H54 (cell line): ENCODE results near the gene SWT1.
"Not testable (repeated sequence)": the region's sequence is repeated elsewhere in the genome, so short reads cannot be mapped to it uniquely, and the experiment has no call there.

ENCODE experiments used
- DNase-seq: peaks from one replicate; pipeline ENCODE4 v3.0.0; 2011; ENCODE audit warnings: low spot score, mixed read lengths; ENCODE audit not compliant: insufficient read length
- FAIRE-seq: peaks from 3 replicates; lab custom pipeline; 2011; peaks lifted over from hg19 to GRCh38; lab: Jason Lieb, UNC
- POLR2A ChIP-seq: IDR thresholded peaks from 2 replicates; pipeline ENCODE4 v1.6.1; 2011; ENCODE audit warnings: low read depth, mild to moderate bottlenecking, low read length

The SWT1 gene

DNA sequence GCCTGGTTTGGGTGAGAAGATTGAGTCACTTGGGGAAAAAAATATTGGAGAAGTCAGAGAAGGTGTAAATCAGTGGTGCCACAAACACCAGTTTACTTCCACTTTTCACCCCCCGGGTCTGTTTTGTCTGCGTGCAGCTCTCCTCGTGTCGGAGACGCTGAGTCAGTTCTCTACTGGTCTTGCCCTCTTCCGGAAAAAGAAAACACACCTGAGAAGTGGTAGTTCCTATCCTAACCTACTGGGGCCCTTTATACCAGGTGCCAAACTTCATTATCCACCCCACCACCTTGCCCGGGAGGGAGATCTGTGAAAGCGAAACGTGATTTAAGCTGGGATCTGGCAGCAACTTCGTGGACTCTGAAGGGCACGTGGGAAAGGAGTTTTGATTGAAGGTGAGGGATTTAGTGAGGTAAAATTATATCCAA, 160.9 kb downstream of the SWT1 start:
- FAIRE-seq (no peak), DNase-seq (peak; percentile 17)
- no peak for TF ChIP-seq POLR2A

DNA sequence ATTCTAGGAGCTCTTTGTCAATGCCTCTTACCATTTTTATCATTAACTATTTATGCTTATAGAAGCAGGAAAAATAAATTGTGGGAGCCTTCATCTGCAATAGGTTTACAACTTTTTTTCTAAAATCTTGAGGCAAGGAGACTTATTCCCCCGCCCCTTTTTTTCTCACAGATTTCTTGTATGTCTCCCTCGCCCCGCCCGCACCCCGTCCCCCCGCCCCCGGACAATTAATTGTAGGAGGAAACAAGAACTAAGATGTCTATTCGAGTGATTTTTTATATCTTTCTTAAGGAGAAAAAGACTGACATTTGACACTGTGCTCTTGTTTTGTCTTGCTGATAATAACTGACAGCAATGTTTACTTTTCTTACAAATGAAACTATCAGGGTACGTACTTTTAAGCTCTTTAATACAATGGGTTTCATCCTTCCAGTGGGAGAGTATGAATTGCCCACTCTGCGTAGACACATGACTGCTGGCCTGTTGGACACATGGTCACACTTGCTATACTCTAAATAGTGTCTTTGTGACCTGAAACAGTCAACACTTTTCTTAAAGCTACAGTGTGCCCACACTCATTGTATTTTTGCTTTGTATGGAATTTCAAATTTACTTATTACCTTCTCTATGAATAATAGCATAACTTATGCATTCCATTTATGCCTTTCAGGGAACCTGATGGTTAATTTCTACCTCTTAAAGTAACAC, 161.6 kb downstream of the SWT1 start:
- DNase-seq (no peak), FAIRE-seq (no peak)
- no peak for TF ChIP-seq POLR2A

DNA sequence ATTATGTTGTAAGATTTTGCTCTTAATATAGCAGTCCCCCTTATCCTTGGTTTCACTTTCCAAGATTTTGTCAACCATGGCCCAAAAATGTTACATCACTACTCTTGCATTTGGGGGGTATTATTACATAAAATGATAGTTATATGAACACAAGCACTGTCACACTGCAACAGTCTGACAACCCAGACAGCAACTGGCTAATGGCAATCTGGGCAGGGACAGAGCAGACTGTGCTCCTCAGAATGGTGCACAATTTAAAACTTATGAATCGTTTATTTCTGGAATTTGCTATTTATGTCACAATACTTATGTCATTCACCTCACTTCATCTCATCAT, 162.1 kb downstream of the SWT1 start:
- DNase-seq (no peak), FAIRE-seq (no peak)
- no peak for TF ChIP-seq POLR2A

DNA sequence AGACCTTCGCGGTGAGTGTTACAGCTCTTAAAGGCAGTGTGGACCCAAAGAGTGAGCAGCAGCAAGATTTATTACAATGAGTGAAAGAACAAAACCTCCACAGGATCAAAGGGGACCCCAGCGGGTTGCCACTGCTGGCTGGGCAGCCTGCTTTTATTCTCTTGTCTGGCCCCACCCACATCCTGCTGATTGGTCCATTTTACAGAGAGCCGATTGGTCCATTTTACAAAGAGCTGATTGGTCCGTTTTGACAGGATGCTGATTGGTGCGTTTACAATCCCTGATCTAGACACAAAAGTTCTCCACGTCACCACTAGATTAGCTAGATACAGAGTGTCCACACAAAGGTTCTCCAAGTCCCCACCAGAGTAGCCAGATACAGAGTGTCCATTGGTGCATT, 164.1 kb downstream of the SWT1 start:
- not testable (repeated sequence) for DNase-seq, FAIRE-seq

DNA sequence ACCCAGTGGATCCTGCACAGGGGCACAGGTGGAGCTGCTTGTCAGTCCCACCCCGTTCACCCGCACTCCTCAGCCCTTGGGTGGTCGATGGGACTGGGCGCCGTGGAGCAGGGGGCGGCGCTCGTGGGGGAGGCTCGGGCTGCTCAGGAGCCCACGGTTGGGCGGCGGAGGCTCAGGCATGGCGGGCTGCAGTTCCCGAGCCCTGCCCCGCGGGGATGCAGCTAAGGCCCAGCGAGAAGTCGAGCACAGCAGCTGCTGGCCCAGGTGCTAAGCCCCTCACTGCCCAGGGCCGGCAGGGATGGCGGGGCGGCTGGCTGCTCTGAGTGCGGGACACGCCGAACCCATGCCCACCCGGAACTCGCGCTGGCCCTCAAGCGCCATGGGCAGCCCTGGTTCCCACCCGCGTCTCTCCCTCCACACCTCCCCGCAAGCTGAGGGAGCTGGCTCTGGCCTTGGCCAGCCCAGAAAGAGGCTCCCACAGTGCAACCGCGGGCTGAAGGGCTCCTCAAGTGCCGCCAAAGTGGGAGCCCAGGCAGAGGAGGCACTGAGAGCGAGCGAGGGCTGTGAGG, 164.8 kb downstream of the SWT1 start:
- FAIRE-seq, DNase-seq: not testable (repeated sequence)

DNA sequence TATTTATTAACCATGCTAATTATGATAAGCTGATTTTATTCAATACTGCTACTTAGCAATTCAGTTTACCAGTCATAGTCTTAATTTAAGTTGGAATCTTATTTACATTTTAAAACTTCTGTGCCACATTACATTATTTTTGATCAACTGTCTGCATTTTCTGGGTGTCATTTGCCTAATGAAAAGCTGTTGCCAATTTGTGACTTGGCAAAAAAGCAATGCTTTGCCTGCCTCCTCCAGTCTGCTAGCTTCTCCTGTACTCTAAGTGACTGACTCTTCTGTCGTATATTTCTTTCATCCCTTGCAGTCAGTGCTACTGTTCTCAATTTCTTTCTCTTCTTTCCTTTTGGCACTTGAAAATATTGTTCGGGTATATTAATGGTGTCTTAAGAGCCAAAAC, 165.7 kb downstream of the SWT1 start:
- DNase-seq (no peak), FAIRE-seq (no peak)
- no peak for TF ChIP-seq POLR2A

DNA sequence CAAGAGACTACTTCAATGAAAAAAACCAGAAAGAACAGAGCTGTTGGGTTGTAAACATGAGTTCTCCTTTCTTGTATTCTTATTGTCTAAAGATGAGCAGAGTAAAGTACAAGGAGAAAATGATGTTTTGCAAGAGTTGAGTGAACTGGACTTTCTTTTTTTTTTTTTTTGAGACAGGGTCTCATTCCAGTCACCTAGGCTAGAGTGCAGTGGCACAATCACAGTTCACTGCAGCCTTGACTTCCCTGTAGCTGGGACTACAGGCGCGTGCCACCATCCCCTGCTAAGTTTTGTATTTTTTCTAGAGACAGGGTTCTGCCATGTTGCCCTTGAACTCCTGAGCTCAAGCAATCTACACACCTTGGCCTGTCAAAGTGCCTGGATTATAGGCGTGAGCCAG, 167.2 kb downstream of the SWT1 start:
- TF ChIP-seq POLR2A, result no peak
- FAIRE-seq, result no peak
- no peak for DNase-seq

DNA sequence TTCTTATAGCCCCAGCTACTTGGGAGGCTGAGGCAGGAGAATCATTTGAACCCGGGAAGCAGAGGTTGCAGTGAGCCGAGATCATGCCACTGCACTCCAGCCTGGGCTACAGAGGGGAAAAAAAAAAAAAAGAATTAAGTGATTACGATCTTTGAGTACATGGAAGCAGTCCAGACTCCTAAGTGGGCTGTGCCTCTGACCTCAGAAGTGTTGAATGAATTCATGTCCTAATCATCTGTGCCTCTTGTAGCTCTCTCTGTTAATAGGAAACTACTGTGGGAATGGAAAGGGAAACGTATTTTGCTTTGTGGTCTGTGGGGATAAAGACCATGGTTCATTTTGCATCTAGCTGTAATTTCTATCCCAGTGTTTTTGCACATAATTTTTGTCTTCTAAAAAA, 168.4 kb downstream of the SWT1 start:
- TF ChIP-seq POLR2A, result no peak
- DNase-seq, result no peak
- no peak for FAIRE-seq

DNA sequence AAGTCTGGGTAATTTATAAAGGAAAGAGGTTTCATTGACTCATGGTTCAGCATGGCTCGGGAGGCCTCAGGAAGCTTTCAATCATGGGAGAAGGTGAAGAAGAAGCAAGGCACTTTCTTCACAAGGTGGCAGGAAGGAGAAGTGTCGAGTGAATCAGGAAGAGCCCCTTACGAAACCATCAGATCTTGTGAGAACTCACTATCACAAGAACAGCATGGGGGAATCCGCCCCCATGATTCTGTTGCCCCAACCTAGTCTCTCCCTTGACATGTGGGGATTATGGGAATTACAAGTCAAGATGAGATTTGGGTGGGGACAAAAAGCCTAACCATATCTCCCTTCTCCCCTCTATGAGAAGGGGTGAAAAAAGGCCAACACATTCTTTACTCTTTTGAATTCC, 171.3 kb downstream of the SWT1 start:
- DNase-seq (no peak), FAIRE-seq (no peak)
- no peak for TF ChIP-seq POLR2A

DNA sequence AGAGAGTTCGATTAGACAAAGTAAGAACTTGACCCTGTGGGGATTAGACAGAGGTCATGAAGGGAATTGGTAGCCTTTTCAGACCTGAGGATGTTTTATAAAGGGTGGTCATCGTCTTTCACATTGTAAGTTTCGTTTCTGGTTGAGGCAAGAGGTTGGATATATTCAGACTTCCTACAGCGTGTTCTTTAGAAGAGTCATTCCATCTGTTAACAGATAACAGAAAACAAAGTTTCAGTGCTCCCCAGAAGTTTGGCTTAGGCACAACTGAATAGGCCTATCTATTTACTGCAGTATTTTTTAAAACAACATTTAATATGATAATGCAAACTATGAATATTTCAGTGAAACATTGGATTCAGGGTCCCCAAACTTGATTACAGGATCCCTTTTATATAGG, 177.2 kb downstream of the SWT1 start:
- TF ChIP-seq POLR2A, result no peak
- FAIRE-seq (no peak), DNase-seq (no peak)

DNA sequence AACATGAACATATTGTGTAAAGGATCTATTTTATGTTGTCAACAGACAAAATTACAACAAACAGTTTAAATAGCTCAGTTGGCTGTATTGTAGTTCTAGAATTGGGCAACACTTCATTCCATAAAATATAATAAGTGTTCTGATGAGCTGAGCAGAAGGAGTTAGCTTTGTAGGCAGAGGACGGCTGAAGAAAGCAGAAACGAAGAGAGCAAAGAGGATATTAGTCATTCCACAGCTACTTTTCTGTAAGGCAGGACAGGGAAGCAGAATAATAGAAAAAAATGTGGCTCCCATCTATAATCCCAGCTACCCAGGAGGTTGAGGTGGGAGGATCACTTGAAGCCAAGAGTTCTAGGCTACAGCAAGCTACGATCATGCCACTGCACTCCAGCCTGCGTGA, 180.3 kb downstream of the SWT1 start:
- FAIRE-seq, result no peak
- TF ChIP-seq POLR2A, result no peak
- no peak for DNase-seq

DNA sequence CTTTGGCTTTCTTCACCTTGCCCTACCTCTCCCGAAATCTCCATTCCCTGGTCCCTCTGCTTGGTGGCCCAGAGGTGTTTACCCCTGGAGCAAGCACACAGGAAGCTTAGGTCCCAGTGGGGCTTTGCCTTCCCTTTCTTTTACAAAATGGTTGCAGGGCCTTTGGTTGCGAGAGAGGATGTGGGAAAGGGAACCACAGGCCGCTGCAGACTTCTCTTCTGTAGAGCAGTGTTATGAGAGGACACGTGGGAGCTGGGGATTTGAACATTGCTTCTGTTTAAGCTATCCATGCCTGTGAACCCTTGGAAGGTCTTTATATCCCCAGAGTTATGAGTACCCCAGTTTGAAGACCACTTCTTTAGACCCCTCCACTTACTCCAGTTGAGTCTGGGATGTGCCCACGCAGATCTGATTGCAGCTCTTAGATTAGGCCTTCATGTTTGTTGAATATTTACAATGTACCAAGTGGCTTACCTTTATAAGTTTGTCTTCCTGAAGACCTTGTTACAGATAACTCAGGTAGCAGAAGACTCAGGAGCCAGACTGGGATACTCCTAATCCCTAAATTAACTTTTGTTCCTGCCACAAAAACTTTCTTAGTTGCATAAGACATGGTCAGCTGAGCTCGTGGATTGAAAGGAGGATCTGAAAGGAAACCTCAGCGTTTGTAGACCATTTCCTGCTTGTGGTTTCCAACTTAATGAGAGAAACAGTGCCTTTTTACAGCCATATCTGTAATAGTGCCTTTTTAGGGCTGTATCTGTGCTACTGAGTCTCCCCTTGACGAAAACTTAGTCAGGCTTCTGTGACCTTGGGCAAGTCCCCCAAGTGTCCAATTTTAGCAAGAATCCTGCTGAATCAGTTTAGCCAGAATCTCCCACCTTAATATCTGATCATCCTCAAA, 182.0 kb downstream of the SWT1 start:
- TF ChIP-seq POLR2A, result no peak
- DNase-seq (no peak), FAIRE-seq (no peak)

DNA sequence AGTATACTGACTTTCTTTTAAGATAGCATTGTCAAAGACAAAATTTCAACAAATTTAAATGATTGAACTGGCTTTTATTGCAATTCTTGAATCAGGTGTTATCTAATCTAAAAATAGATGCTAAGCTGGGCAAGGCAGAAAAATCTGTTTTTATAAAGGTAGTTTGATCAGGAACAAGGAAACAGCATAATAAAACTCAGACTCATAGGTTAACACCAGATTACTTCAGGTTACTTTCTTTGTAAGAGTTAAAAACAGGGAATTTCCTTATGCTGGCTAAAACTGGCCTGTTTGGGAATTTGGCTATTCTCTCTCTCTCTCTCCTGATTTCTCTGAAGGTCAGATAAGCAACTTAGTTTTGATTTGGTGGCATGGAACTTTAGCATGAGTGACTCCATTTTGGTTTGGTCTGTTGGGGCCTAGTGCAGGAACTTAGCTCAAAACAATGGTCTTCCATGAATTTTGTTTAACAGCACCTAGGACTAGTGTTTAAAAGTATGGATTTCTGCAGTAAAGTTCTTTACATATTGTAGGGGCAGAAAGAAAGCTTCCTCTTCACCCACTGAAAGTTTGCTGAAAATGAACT, 184.3 kb downstream of the SWT1 start:
- no peak for TF ChIP-seq POLR2A
- DNase-seq (no peak), FAIRE-seq (no peak)
